Suppressor macrophage (primary cell): ENCODE data around the gene DESI2.

Source experiments
- DNase-seq, 4 experiments: peaks; one replicate each; pipeline ENCODE4 v3.0.0-alpha.2; 2020 to 2022

Gene DESI2

DNA sequence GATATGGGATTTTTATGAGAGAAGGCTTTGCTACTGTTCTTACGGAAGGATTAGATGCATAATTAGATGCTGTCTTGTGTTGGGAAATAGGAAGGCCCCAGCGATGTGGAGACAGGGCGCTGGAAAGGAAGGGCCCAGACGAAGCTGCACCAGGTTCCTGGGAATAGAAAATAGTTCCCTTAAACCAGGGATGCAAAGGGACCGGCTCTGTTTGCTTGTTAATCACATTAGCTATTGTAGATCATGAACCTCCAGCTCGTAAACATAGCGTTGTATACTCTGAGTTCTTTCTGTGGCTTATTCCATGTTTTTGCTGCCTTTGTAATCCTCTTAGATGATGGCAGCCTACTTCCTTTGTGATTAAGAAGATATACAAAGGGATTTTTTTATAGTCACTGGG, 102.7 kb downstream of the DESI2 start:
- DNase-seq, result no peak

DNA sequence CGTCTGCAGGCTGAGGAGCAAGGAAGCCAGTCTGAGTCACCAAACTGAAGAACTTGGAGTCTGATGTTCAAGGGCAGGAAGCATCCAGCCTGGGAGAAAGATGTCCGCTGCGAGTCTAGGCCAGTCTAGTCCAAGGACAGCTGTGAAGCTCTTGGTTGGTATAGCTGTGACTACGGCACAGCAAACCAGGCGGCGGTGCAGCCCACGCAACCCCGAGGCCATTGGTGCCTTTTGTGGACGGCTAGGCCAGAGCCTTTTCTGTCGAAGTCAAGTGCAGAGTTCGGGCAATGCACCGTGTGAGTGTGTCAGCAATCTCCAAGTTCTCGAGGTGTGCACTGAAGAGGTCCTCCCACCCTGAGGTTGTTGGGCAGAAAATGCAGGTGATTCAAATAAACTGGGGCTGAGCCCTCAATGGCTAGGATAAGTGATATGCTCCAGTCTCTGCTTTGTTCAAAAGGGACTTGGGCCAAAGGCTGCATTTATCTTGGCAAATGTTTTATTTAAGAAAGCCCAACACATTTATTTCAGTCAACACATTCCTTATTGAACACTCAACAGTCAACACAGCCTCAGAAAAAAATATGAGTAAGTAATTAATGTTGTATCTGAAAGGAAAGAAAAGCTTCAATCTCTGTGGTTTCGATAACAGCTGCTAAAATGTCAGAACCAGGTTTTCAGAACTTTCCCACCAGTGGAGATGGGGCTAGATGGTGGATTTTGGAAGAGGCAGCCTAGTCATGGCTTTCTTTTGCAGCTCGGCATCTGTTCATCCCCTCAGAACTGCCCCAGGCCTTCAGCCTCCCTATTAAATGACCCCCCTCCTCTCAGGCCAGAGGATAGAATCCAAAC, 104.4 kb downstream of the DESI2 start:
- no peak for DNase-seq
